ENCODE data around the gene SIRT3.
"Not testable (repeated sequence)": the region's sequence is repeated elsewhere in the genome, so short reads cannot be mapped to it uniquely, and the experiment has no call there.

The SIRT3 gene

DNA sequence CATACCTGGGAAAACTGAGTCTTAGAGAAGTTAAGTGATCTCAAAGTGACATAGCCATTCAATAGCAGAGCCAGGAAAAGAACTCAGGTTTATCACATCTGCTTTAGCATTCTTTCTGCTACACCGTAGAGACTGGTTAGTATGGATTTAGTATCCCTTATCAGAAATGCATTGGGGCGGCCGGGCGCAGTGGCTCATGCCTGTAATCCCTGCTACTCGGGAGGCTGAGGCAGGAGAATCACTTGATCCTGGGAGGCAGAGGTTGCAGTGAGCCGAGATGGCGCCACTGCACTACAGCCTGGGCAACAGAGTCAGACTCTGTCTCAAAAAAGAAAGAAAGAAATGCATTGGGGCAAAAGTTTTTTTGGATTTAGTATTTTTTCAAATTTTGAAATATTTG is 2.2 kb upstream of the SIRT3 start:
- FAIRE-seq = not testable (repeated sequence)

DNA sequence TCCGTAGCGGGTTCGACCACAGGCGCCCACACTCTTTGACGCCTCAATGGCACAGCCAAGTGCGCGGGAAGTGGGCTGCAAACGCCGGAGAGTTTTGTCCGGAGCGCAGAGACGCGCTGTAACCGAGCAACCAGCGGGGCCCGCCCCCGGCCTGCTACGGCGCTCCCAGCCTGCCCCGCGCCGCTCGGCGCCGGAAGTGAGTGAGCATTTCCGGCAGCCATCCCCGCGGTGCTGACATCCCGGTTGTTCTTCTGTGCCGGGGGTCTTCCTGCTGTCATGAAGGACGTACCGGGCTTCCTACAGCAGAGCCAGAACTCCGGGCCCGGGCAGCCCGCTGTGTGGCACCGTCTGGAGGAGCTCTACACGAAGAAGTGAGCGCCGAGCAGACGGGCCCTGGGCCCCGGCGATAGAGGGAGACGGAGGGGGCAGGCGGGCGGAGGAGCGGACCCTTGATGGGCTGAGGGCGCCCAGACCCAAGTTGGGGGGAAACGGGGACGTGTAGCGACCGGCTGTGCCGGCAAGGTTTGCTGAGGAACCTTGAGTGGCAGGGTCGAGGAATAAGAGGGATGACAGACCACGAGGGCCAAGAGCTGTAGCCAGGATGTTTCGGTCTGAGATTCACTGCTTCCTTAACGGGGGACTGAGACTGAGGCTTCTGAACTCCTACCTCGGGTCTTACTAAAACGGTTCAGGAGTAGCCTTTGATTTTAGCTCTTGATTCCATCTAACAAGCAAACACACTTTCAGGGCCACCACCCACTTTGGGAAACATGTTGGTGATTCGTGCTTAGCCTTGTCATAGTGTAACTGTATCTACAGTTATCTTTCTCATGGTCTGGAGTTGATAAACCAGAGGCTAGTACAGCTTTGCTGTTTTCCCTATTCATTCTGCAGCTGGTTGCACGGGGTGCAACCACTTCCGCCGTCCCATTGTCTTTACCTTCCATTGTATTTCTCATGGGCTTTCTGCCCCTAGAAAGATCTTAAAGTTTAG is 929 bp upstream of the SIRT3 start, which contains the start of gene PSMD13:
TSS of gene PSMD13 (plus strand) at position 203 of the 994 bp plus-strand sequence. CDS start at position 277, 74 bp downstream.
- no peak for FAIRE-seq

DNA sequence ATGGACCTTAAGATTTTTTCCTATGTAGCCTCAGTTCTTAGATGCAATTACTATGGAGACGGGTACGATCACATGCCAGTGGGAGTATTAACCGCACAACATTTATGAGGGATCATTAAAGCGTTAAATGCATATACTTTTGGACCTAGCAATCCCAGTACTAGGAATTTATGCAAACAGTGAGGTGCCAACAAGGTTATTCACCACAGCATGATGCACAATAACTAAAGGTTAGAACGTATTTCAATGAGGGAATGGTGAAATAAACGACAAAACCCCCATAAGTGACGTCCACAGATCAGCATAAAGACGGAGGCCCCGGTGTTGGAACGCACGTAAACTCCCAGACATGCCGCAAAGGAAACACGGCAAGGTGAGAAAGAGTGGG is 539 bp downstream of the SIRT3 start:
- FAIRE-seq = no peak

DNA sequence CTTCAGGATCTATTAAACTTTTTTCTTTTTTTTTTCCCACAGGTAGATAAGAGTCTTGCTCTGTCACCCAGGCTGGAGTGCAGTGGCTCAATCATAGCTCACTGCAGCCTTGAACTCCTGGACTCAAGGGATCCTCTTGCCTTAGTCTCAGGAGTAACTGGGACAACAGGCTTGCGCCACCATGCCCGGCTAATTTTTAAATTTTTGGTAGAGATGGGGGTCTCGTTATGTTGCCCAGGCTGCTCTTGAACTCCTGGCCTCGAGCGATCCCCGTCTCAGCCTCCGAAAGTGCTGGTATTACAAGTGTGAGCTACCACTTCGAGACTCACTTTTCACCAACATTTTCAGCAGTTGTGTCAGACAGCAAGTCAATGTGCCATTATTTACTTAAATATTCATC is 962 bp downstream of the SIRT3 start:
- FAIRE-seq = no peak

DNA sequence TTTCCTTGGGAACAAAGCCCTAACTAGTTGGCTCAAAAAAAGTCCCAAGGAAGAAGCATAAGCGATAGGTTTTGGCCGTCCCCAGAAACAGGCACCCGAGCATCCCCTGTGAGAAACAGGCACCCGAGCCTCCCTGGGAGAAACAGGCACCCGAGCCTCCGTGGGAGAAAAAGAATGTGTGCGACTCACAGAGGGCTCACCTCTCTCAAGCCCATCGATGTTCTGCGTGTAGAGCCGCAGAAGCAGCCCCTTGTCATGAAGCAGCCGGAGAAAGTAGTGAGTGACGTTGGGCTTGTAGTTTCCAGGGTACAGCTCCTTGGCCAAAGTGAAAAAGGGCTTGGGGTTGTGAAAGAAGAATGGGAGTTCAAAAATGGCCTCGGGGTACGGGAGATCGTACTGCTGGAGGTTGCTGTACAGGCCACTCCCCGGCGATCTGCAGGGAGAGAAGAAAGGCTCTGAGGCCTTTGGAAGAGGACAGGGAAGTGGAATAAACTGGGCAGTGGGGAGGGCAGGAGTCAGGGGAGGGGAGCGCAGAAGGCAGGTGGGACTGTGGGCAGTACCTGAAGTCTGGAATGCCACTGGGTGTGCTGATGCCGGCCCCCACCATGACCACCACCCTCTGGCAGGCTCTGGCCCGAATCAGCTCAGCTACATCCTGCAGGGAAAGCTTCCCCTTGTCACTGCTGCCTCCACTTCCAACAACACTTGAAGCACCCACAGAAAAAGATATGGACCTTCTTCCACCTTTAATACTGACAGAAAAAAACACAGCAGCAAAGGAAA is 3.2 kb downstream of the SIRT3 start:
- FAIRE-seq = no peak

DNA sequence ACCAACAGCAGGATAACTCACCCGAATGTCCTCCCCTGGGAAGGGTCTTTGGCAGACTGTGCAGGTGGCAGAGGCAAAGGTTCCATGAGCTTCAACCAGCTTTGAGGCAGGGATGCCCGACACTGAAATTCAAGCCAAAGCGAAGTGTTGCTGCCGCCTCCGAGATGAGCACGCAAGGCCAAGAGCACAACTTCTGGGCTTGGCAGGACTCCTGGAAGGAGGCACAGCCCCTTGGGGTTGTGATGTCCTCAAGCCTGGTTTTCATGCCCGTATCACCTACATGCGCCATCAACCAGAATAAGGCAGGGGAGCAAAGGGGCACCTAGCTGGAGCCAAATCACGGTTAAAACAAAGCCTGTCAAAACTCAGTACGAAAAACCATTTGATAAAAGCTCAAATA is 5.7 kb downstream of the SIRT3 start:
- no peak for FAIRE-seq

DNA sequence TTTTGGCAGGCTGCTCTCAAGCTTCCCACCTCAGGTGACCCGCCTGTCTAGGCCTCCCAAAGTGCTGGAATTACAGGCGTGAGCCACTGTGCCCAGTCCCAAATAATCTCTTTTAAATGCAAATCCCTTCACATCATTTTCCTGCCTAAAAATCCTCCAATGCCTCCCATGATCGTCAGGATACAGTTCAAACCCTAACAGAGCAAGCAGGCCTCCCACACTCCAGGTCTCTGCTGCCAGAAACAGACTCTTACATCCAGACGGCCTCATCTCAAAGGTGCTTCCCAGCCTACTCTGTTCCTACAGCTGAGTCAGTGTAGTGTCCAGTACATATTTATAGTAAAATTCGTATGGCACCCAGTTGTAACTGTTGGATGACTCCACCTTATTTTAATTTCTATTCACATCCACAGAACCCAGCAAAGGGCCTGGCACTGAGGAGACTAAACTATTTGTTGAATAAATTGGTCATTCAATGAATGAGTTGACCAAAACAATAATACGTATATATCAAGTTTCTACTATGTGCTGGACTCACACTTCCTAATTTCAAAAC is 8.2 kb downstream of the SIRT3 start:
- FAIRE-seq = no peak

DNA sequence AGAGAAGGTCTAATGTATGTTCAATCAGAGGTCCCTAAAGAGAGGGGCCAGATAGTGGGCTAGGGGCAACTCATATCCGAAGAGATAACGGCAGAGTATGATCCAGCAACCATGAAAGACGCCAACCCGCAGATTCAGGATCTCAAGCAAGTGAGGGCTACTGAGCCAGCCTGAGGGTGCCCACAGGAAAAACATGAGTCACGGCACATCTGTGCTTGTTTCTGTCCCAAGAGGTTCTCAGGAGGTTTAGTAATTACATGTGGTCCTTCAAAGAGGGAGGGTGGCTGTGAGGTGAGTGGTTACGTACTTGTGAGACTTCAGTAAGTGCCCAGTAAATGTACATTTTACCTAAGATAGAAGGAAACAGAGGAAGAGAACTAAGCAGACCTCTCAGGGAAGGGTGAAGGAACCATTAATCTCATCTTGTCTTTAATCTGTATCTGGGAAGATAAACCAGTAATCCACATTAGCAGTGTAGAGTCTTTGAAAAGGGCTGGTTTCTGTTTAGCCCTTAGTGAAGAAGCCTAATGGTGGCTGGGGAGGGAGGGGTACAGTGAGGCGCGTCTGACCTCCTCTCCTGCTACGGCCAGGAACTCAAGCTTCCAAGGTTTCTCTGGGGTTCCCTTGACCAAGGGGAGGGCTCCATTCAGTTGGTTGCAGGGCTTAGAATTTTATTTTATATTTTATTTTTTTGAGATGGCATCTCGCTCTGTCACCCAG is 10.2 kb downstream of the SIRT3 start:
- FAIRE-seq = no peak

DNA sequence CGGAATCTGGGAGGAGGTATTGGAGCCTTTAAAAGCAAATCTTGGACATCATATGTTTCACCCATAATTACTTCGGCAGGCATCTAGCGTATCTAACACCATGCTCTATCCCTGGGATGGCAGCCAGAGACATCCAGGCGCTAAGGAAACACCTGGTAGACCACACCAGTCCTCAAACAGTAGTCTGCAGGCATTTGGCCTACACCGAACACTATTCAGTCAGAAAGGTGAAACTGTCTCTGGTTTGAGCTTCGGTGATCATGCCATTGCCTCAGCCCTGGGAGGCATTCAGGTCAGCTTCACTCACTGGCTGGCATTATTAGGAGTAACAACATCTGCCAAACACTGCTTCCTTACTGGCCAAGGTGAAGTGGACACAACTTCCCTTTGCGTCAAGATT is 11.7 kb downstream of the SIRT3 start:
- no peak for FAIRE-seq

DNA sequence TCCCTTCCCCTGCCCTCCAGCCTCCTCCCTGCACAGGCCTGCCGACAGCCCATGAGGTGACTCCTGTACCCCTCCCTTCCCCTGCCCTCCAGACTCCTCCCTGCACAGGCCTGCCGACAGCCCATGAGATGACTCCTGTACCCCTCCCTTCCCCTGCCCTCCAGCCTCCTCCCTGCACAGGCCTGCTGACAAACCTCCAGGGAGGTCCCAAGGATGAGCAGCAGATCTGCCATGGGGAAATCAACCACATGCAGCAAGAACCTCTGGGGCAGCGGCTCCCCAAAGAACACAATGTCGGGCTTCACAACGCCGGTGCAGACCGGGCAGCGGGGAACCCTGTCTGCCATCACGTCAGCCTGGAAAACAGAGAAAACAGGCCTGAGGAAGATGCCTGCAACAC is 12.3 kb downstream of the SIRT3 start:
- no peak for FAIRE-seq

DNA sequence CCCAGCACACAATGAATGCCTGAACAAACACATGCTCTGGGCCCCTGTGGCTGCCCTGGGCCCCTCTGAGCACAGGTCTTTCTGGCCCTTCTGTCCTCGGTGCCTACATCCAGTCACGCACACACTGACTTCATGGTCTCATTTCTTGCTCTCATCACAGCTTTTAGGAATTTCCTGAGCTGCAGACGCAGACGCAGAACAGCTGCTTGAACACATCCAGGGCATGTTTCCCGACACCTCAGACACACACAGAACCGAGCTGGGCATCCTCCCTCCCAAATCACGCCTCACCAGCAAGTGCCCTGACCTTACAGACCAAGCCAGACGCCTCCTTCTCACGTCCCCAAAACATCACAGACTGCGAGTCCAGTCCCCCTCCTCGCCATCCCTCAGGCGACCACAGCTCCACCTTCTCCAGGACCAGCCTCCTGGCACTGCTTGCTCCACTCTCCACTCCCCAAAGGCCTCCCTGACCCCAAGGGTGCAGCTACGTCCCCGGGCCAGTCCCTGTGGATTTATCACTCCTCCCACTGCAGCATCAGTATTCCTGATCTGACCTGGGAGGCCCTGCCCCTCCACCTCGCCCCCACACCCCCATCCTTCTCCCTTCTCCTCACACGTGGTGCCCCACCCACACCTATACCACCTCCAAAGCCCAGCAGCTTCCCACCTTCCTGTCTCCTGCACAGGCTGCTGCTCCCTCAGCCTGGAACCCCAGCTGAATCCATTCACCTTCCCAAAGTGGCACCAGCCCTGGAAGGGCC is 12.9 kb downstream of the SIRT3 start:
- no peak for FAIRE-seq

DNA sequence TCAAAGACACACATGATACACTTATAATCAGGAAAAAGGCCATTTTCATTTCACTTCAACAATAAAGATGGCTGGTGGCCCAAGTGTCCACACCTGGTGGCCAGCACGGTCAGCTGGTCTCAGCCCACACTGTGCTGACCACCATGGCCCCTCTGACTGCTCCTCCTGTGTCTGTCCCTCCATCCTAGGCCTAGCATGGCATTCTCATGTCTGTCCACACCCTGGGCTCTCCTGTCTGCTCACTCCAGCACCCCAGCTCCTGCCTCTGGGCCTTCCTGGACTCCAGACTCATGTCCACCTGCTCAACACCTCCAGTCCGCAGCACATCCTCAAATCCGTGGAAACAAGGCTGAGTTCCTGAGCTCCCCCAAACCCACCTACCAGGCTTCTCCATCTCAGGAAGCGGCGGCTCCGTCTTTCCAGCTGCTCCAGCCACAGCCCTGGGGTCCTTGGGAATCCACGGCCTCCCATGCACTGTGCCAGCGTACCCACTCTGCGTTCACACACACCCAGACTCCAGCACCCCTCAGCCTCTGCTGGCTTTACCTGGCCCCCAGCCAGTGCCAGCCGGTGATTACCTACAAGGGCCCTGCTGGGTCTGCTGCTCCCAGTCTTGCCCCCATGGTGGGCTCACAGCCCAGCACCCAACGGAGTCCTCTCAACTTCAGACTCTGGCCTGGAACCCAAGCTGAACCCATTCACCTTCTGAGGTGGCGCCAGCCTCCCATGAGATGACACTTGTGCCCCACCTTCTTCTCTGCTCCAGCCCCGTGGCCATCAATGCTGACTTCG is 13.9 kb downstream of the SIRT3 start:
- FAIRE-seq = no peak

DNA sequence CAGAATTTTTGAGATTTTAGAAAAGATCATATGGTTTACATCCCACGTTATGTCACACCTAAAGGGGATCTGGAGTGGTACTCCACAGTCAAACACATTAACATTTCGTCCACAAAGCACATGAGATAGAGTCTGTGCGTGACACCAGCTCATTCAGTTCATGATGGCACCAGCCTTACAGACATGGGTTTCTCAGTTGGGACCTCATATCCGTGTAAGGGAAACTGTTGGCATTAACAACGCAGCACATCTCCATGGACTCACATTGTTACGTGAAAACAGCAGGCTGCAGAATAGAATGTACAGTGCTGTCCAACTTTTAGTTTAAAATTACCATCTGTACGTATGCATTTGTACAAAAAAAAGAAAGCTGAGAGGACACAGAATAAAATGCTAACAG is 14.6 kb downstream of the SIRT3 start:
- no peak for FAIRE-seq

DNA sequence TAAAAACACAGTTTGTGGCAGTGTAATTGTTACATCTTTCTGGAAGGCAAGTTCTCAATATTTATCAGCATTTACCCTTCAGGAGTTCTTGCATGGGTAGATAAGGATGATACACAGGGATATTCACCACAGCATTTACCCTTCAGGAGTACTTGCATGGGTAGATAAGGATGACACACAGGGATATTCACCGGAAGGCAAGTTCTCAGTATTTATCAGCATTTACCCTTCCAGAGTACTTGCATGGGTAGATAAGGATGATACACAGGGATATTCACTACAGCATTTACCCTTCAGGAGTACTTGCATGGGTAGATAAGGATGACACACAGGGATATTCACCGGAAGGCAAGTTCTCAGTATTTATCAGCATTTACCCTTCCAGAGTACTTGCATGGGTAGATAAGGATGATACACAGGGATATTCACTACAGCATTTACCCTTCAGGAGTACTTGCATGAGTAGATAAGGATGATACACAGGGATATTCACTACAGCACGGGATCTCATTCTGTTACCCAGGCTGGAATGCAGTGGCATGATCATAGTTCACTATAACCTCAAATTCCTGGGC is 15.4 kb downstream of the SIRT3 start:
- FAIRE-seq = not testable (repeated sequence)

DNA sequence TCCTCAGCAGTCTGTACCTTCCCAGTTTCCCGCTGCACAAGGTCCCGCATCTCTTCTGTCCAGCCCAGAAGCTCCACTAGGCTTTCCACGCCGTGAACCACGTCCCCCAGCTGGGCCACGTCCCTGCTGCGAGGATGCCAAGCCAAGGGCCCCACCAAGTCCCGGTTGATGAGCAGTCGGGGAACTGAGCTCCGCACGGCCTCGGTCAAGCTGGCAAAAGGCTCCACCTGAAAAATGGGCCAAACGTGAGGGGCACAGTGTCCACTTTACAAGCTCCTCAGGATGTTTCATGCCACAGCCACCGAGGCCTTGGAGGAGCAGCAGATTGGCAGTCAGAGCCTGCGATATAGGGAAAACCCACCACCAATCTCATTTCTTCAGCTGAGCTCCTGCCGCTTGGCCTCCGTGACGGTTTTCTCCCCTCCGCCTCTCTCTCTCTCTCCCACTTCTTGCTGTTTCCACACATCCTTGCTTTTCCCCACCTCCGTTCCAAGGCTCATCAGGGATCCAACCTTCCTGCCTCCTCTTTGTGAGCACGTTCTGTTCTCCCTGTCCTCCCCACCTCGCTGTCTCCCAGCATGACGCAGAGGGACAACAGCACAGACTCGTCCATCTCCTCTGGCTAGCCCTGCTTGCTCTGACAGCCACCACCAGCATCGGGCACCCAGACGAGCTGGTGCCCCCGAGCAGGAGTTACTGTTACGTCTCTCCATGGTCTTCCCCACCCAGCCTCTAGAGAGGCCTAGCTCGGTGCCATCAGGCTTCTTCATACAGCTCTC is 17.1 kb downstream of the SIRT3 start:
- FAIRE-seq = no peak

DNA sequence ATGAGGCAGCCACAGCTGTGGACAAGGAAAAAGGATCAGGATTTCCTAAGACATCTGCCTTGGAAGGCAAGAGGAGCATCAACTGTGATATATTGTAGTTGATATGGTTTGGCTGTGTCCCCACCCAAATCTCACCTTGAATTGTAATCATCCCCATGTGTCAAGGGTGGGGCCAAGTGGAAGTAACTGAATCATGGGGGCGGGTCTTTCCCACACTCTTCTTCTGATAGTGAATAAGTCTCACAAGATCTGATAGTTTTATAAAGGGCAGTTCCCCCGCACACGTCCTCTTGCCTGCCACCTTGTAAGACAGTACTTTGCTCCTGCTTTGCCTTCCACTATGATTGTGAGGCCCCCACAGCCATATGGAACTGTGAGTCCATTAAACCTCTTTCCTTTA is 18.4 kb downstream of the SIRT3 start:
- no peak for FAIRE-seq

DNA sequence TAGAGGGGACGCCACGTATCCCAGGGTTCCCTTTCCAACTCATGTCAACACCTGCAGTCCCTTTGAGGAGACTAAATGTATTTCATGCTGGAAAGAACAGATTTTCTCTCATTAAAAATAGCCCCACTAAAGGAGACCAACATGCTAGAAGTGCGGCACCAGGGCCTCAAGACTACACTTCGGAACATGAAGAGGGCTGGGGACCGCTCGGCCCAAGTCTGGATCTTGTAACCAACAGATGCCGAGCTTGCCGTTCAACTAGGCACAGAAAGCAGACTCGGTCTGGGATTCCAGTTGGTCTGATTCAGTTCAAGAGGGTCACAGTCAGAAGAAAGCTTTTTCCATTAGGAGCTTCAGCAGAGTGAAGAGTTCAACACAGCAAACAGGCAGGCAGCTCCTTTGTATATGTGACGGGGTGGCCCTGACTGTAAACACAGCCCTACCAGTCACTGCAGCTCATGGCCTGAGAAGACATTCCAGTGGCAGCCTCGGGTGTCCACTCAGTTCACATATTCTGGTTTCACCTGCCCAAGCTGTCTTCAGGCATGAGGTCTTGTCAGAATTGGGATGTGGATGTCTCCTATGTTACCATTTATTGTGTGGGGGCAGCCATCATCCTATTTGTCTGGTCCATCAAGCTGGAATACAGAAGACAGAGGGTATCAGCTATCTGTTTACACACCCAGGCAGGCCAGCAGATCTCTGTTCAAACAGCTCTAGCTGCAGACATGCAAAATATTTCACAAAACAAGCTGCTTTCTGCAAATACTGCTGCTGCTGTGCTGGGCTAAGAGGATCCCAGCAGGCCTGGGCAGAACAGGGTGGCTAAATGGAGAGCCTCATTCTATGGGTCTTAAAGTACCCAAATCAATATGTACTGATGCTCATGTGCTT is 19.8 kb downstream of the SIRT3 start:
- FAIRE-seq = no peak

DNA sequence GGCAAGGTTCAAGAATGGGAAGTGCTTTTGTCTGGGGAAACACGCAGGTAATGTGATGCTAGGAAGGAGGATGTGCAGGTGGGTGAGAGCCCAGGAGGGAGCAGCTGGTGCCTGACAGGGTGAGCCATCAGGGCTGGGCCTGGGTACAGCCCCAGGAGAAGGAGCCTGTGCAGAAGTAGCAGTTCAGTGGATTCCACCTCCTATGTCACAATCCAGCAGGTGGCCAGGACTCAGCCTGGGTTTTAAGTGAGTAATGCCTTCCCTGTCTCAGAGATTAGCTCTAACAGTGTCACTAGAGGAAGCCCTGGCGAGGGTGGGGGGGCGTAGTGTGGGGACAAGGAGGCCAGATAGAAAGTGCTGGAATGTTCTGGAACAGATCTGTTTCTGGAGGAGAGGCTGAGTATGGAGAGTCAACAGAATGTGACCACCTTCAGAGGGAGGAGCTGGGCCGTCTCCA is 20.5 kb downstream of the SIRT3 start:
- no peak for FAIRE-seq

DNA sequence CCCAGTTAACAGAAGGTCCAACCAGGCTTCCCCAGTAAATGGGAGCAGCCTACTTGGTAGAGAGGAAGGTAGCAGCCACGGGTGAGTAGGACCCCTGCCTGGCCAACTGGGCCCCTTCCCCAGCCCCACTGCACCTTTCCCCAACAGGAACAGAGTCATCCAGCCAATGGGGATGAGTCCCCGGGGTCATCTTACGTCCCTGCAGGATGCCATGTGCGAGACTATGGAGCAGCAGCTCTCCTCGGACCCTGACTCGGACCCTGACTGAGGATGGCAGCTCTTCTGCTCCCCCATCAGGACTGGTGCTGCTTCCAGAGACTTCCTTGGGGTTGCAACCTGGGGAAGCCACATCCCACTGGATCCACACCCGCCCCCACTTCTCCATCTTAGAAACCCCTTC is 22.1 kb downstream of the SIRT3 start:
- FAIRE-seq = no peak
